H1 (cell line): Measurements from ENCODE around the gene ZSCAN29. TPM values are rescaled to one million over a fixed set of nuclear protein-coding genes. Genes with fewer than 3 reads are reported as not detected.

Experiments used
- ATF3 ChIP-seq: IDR thresholded peaks from 2 replicates; pipeline ENCODE4 v1.6.1; 2011; ENCODE audit warnings: low read depth, mild to moderate bottlenecking, low read length; ENCODE audit not compliant: insufficient read depth
- CHD7 ChIP-seq: fragments of 300-600 bp; sonication (generic); IDR thresholded peaks from 2 replicates; pipeline ENCODE4 v1.7.1; 2012; ENCODE audit warnings: low read length, moderate library complexity, mild to moderate bottlenecking, inconsistent platforms; ENCODE audit not compliant: insufficient replicate concordance
- CTBP2 ChIP-seq: IDR thresholded peaks from 2 replicates; pipeline ENCODE4 v1.7.0; 2011; ENCODE audit warnings: borderline replicate concordance, mild to moderate bottlenecking, moderate library complexity, mixed read lengths, low read length; ENCODE audit not compliant: insufficient read depth, insufficient read length
- E2F6 ChIP-seq: IDR thresholded peaks from 2 replicates; pipeline ENCODE4 v1.6.1; 2012; ENCODE audit warnings: inconsistent platforms
- KDM4A ChIP-seq: IDR thresholded peaks from one replicate; pipeline ENCODE4 v1.7.1; 2012; ENCODE audit warnings: low read depth, mild to moderate bottlenecking, moderate library complexity, low read length, inconsistent platforms; ENCODE audit not compliant: severe bottlenecking
- POU5F1 ChIP-seq: IDR thresholded peaks from 2 replicates; pipeline ENCODE4 v1.6.1; 2011; ENCODE audit warnings: low read depth, mild to moderate bottlenecking, low read length, moderate library complexity
- RXRA ChIP-seq: IDR thresholded peaks from 2 replicates; pipeline ENCODE4 v1.6.1; 2011; ENCODE audit warnings: low read depth, mild to moderate bottlenecking, low read length, moderate library complexity; ENCODE audit not compliant: insufficient read depth
- TBP ChIP-seq: IDR thresholded peaks from 2 replicates; pipeline ENCODE4 v1.6.1; 2011; ENCODE audit warnings: low read depth, low read length, improper control_type of control experiment
- polyA plus RNA-seq, 7 experiments: library from polyadenylated mRNA; depleted of rRNA in 3 of 7; stranded (reverse) in 5 of 7; unstranded in 2 of 7; fragments of >200 nt in 5 of 7; fragments of 200-250 nt in 2 of 7; gene quantifications; 1 replicate in 5 of 7; 2 replicates in 1 of 7; 4 replicates in 1 of 7; pipeline versions ENCODE4 v1.2.1 to v1.2.3, GENCODE V29; 2011 to 2013; ENCODE audit warnings: missing spikeins in 2 of 7, mixed read lengths in 2 of 7
- total RNA-seq: library from RNA; stranded (reverse); fragmentation: NEBNext Ultra II Directional; extraction: Animal tissue kit (Norgen Biotek cat#: 25700); gene quantifications from 2 replicates; pipeline ENCODE4 v1.2.1, GENCODE V29; 2021

ZSCAN29 gene
- total and polyA plus RNA-seq, 2 of the 8 experiments (the other 6 are each of a cell fraction or from before 2014, with no cell fraction given), result 6.4 to 41.3 TPM

- TF ChIP-seq CHD7 (no peak), ATF3 (no peak), TBP (peak; percentile 66), KDM4A (peak; percentile 84), POU5F1 (no peak), RXRA (no peak), CTBP2 (no peak), E2F6 (peak; percentile 89)
Observed at GRCh38 chr15:43329960-43330779, 40.7 kb downstream of the ZSCAN29 start, which contains the start of gene LCMT2 (continued).
